Measurements from ENCODE around the gene SKIC3.

The SKIC3 gene

GRCh38 chr5:95554647-95555548 lies at the start of gene SKIC3, which contains the start of gene ARSK:
Gene SKIC3 (minus strand): TSS chr5:95554977. CDS start chr5:95547150, 7,827 bp downstream.
Gene ARSK (plus strand): TSS chr5:95555101. CDS start chr5:95555279, 178 bp downstream.
- peak; percentile 88 for DNase-seq

- no peak for DNase-seq
These were observed 45.8 kb upstream of the SKIC3 start for GRCh38 chr5:95600557-95600956.

- no peak for DNase-seq
These were observed 44.5 kb upstream of the SKIC3 start for GRCh38 chr5:95599252-95599651.

- DNase-seq = no peak
These were observed 40.6 kb upstream of the SKIC3 start for GRCh38 chr5:95595289-95595931.

DNA sequence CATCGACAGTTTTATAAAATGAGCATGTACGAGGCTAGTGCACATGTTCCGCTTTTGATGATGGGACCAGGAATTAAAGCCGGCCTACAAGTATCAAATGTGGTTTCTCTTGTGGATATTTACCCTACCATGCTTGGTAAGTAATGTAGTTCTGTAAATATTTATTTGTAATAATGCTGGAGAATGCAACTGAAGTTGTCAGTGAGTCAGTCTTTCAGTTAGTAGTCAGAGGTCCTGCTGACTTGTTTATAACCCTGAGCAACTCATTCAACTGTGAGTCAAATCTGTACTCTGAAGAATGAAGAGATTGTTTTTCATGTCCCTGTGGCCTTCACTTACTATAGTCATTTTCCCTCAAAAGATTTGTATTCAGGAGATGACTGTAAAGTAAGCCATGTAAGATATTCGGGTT lies 36.7 kb upstream of the SKIC3 start:
- no peak for DNase-seq

- no peak for DNase-seq
These were observed 36.1 kb upstream of the SKIC3 start for GRCh38 chr5:95590880-95591279.

GRCh38 chr5:95583992-95584391 lies 29.2 kb upstream of the SKIC3 start:
- no peak for DNase-seq

GRCh38 chr5:95581576-95581975 lies 26.8 kb upstream of the SKIC3 start:
- no peak for DNase-seq

DNA sequence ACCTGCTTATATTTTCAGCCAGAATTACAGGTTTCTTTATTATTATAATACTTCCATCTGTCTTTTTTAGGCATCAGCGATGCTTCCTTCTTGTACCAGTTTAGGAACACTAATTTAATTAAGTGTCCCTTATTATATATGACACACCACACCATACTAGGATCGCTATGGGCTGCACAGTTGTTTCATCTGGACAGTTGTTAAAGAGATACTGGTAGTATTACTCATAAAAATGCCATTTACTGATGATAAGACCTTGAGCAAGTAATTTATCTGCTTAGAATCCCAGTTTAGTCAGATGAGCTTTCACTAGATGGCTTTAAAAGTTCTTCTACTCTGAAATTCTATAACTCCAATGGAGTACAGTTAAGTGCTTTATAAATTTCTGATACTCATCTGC lies 17.2 kb upstream of the SKIC3 start:
- DNase-seq = no peak

- DNase-seq = no peak
These were observed 10.6 kb upstream of the SKIC3 start for GRCh38 chr5:95565280-95565920.

GRCh38 chr5:95564450-95564849 lies 9.7 kb upstream of the SKIC3 start:
- DNase-seq = no peak

DNA sequence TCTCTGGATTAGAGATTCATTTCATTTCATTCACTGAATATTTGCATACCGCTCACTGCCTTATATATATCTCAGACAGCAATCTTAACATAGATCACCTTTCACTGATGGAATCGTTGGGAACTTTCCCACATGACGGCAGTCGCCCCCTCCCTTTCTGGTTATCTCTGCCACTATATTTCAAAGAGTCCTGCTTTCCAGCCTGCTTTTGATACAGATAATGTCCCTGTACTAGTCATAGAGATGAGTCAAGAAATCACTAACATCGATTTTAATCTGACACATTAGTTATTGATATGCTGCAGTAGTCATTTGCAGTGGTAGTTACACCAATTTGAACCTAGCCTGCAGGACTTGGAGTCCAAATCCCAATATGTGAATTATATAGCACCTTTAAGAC lies 8.6 kb upstream of the SKIC3 start:
- DNase-seq = no peak

- DNase-seq = no peak
These were observed 7.5 kb upstream of the SKIC3 start for GRCh38 chr5:95562282-95562681.

DNA sequence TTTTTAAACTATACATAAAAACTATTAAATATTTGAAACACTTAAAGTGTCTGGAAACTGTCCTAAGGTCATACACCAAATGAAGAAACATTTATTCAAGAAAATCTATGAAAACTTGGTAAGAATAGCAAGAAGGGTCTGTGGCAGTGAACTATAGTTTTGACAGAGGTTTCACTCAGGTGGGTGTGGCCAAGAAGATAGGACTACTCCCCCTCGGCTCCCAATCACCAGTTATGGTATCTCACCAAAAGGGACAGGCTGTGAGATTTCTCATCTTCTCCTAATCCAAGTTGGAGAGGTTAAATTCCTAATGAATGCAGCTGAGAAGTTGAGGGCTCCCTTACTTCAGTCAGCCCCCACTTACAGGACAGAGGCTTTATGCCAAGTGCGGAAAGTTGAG lies 3.1 kb upstream of the SKIC3 start:
- no peak for DNase-seq

- no peak for DNase-seq
These were observed 776 bp upstream of the SKIC3 start for GRCh38 chr5:95555553-95555952.

DNA sequence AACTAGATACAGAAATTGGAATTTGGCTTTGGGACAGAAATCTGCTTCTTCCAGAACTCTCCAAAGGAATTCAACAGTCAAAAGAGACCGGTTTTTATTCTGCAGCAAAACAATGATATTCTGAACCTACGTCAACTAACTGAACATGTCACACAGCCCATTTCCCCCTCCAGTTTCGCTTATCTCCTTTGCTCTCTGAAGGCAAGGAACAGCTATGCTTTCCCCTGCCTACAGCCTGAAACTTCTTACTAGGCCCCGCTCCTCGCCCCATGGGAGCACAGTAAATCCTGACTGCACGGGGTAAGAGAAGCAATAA lies 488 bp downstream of the SKIC3 start:
- no peak for DNase-seq

- no peak for DNase-seq
These were observed 5.7 kb downstream of the SKIC3 start for GRCh38 chr5:95549030-95549429.

GRCh38 chr5:95543017-95543705 lies 11.6 kb downstream of the SKIC3 start:
- no peak for DNase-seq

DNA sequence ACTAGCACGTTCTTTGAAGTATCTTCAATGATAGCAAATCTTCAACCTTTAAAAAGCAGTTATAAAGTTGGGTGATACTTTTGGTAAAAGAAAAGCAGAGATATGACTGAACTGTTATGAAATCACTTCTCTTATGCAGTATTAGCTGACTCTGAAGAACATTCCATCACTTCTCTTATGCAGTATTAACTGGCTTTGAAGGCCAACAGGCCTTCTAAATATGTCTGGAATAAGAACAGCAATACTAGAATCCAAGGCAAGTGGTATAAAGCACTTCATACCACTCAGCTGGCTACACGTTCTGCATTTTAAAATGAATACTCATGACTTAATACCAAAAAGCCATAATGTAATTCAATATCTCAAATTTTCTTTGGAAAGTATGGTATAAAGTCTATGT lies 17.3 kb downstream of the SKIC3 start:
- DNase-seq = no peak

GRCh38 chr5:95533761-95534160 lies 21.0 kb downstream of the SKIC3 start:
- no peak for DNase-seq

DNA sequence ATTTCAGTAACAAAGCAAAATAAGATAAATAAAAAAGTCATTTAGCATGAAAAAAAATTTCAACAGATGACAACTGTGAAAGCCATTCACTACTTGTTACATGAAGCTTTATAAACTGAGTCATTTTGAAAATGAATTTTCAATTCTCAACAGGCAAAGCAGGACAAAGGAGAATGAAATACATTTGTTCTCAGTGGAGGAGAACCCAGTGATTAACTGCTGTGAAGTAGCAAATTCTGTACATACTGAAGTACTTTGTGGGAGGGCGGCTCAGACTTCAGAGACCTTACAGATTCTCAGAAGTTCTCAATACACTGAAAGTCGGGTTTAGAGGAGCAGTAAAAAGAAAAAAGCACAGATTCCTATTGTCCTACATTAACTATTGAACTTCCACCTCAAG lies 21.7 kb downstream of the SKIC3 start:
- no peak for DNase-seq

- no peak for DNase-seq
These were observed 22.4 kb downstream of the SKIC3 start for GRCh38 chr5:95532415-95532814.

GRCh38 chr5:95531491-95531890 lies 23.3 kb downstream of the SKIC3 start:
- no peak for DNase-seq

Measured in activated effector memory CD4-positive, alpha-beta T cell treated with Interleukin-2 at 50 U/mL for 16 hours (primary cell).